Pancreas (tissue), 10 donors: ENCODE results near the gene ATP2C2. TPM values are rescaled to one million over a fixed set of nuclear protein-coding genes. Genes with fewer than 3 reads are reported as not detected.

Experiments
- ATAC-seq, 4 donors: fragments of 200-7000 bp; cut with Tn5 transposase; one replicate each; pipeline versions ENCODE4 v1.8.0 to v1.9.1; 2020; ENCODE audit warnings: mild to moderate bottlenecking in 4 of 4, moderate library complexity in 4 of 4
- DNase-seq, 6 donors: peaks; one replicate each; pipeline ENCODE4 v3.0.0-alpha.2; 2020
- FAIRE-seq: peaks from 2 replicates; lab custom pipeline; 2012; peaks lifted over from hg19 to GRCh38; lab: Jason Lieb, UNC
- H3K27ac ChIP-seq, 4 donors: fragments of 200-600 bp; sonication (generic); 1 replicate in 3 of 4; 2 replicates in 1 of 4; pipeline versions ENCODE4 v1.5.0 to v1.8.0; 2020
- H3K27me3 ChIP-seq, 4 donors: fragments of 200-600 bp; one replicate each; pipeline ENCODE4 v1.8.0; 2021
- H3K36me3 ChIP-seq, 3 donors: fragments of 200-600 bp; sonication (generic) in 1 of 3; one replicate each; pipeline versions ENCODE4 v1.5.0 to v1.8.0; 2020 to 2021
- H3K4me1 ChIP-seq, 3 donors: fragments of 200-600 bp; one replicate each; pipeline ENCODE4 v1.8.0; 2021
- H3K4me3 ChIP-seq, 4 donors: fragments of 200-600 bp; sonication (generic) in 2 of 4; one replicate each; pipeline versions ENCODE4 v1.5.0 to v1.8.0; 2020 to 2021
- H3K9me3 ChIP-seq, 4 donors: fragments of 200-600 bp; one replicate each; pipeline ENCODE4 v1.8.0; 2021
- CTCF ChIP-seq, 4 donors: fragments of 200-600 bp; sonication (generic) in 3 of 4; IDR thresholded peaks; one replicate each; pipeline versions ENCODE4 v1.5.0 to v1.8.0; 2021; ENCODE audit warnings: antibody characterized with exemption in 4 of 4
- WGBS, 2 donors: extraction: QIAGEN DNeasy Blood & Tissue Kit; methylation state at CpG; one replicate each; pipeline ENCODE4 v1.1.7; 2013; 5-methylcytosine and 5-hydroxymethylcytosine counted together
- intact Hi-C, 3 donors: fragments of 100-400 bp; cut with DNase I; formaldehyde crosslinking; loops; one replicate each; pipeline versions ENCODE4 v1.11.1 to v1.14.2; 2022
- polyA plus RNA-seq, 2 donors: library from polyadenylated mRNA; stranded (reverse); fragments of 200-250 nt; gene quantifications; one replicate each; pipeline ENCODE4 v1.2.3, GENCODE V29; 2013
- total RNA-seq, 6 donors: library from RNA; stranded (reverse); fragmentation: NEBNext Ultra II Directional in 4 of 6; extraction: Animal tissue kit (Norgen Biotek cat#: 25700) in 4 of 6; gene quantifications; one replicate each; pipeline versions ENCODE4 v1.2.1 to v1.2.4, GENCODE V29; 2021 to 2023
- donor health status: healthy with polysubstance abuse.
- donor health status: DM: no; HTN: no; CAD: no; lungs with moderate emphysema.
- donor health status: DM: no; HTN: no; CAD: no.
- donor health status: control.
- donor health status: control.
- donor health status: Bipolar disorder and iron deficiency.
- donor health status: DM: yes; HTN: yes; CAD: no.
- donor health status: DM: no; HTN: no; CAD: no.
- donor health status: DM: no; HTN: no; CAD: no.
- donor health status: DM: yes; HTN: yes; CAD: no.

ATP2C2 gene
- total and polyA plus RNA-seq, 8 donors, result 0.47 to 6.3 (median 2.2) TPM

GRCh38 chr16:84323606-84324005 lies 44.7 kb upstream of the ATP2C2 start:
- Histone ChIP-seq H3K27me3 (peaks cover 0 to 3% (median 0%) of the 10 kb centered on the region in 4 donors), H3K4me3 (no peak overlapping the region), H3K9me3 (no peaks in the 10 kb centered on the region), H3K4me1 (no peaks in the 10 kb centered on the region), H3K27ac (no peak overlapping the region), H3K36me3 (no peaks in the 10 kb centered on the region)
- intact Hi-C loops, result no loop called here
- no peak for DNase-seq
- 67 to 81% methylated on average over 7 of the region's 7 CpGs for WGBS, 2 donors
- ATAC-seq, result no peak
- TF ChIP-seq CTCF (IDR thresholded peaks at IDR 0.05), result no peak
- no peak for FAIRE-seq

GRCh38 chr16:84324434-84325262 lies 43.7 kb upstream of the ATP2C2 start:
- ATAC-seq (no peak), FAIRE-seq (no peak), DNase-seq (no peak)
- Histone ChIP-seq H3K27ac (no peak overlapping the region), H3K9me3 (no peaks in the 10 kb centered on the region), H3K27me3 (peaks cover 0 to 3% (median 0%) of the 10 kb centered on the region in 4 donors), H3K4me1 (no peaks in the 10 kb centered on the region), H3K36me3 (no peaks in the 10 kb centered on the region), H3K4me3 (no peak overlapping the region)
- TF ChIP-seq CTCF (IDR thresholded peaks at IDR 0.05), result no peak
- WGBS, 2 donors, result 21 to 43% methylated on average over 2 of the region's 2 CpGs
- intact Hi-C loops, result no loop called here

GRCh38 chr16:84326545-84326944 lies 41.8 kb upstream of the ATP2C2 start:
- Histone ChIP-seq H3K27ac (no peak overlapping the region), H3K9me3 (no peaks in the 10 kb centered on the region), H3K4me1 (no peaks in the 10 kb centered on the region), H3K36me3 (no peaks in the 10 kb centered on the region), H3K4me3 (no peak overlapping the region), H3K27me3 (peaks cover 0 to 3% (median 0%) of the 10 kb centered on the region in 4 donors)
- no peak for TF ChIP-seq CTCF (IDR thresholded peaks at IDR 0.05)
- WGBS, 2 donors, result 43 to 74% methylated on average over 2 of the region's 2 CpGs
- FAIRE-seq, result no peak
- intact Hi-C loops, result no loop called here
- ATAC-seq, result no peak
- DNase-seq, result no peak

- DNase-seq (no peak), FAIRE-seq (no peak), ATAC-seq (no peak)
- Histone ChIP-seq H3K27me3 (peaks cover 0 to 3% (median 0%) of the 10 kb centered on the region in 4 donors), H3K27ac (no peak overlapping the region), H3K36me3 (no peaks in the 10 kb centered on the region), H3K4me1 (no peaks in the 10 kb centered on the region), H3K4me3 (no peak overlapping the region), H3K9me3 (no peaks in the 10 kb centered on the region)
- no peak for TF ChIP-seq CTCF (IDR thresholded peaks at IDR 0.05)
- intact Hi-C loops, result no loop called here
- 46 to 56% methylated on average over 13 of the region's 13 CpGs for whole genome bisulfite sequencing, 2 donors
These were observed 40.3 kb upstream of the ATP2C2 start for GRCh38 chr16:84327926-84328505.

- intact Hi-C loops, result no loop called here
- FAIRE-seq (no peak), ATAC-seq (no peak), DNase-seq (no peak)
- H3K9me3 ChIP-seq, result no peaks in the 10 kb centered on the region
- H3K27me3 ChIP-seq, result no peaks in the 10 kb centered on the region
- H3K4me3 ChIP-seq, result no peak overlapping the region
- H3K27ac ChIP-seq, result no peak overlapping the region
- TF ChIP-seq CTCF (IDR thresholded peaks at IDR 0.05), result no peak
- H3K4me1 ChIP-seq, result no peaks in the 10 kb centered on the region
- H3K36me3 ChIP-seq, result no peaks in the 10 kb centered on the region
- WGBS, 2 donors, result 75 to 80% methylated on average over 8 of the region's 8 CpGs
These were observed 39.3 kb upstream of the ATP2C2 start for GRCh38 chr16:84329016-84329415.
